Lower lobe of right lung (tissue), 2 donors: ENCODE results near the gene KIFC3. TPM values are rescaled to one million over a fixed set of nuclear protein-coding genes. Genes with fewer than 3 reads are reported as not detected.
"Not testable (repeated sequence)": the region's sequence is repeated elsewhere in the genome, so short reads cannot be mapped to it uniquely, and the experiment has no call there.

Experiments
- ATAC-seq, 2 donors: fragments of 200-7000 bp; cut with Tn5 transposase; one replicate each; pipeline ENCODE4 v1.9.1; 2020 to 2022; ENCODE audit warnings: mild to moderate bottlenecking in 2 of 2, moderate library complexity in 2 of 2
- DNase-seq: peaks from one replicate; pipeline ENCODE4 v3.0.0-alpha.2; 2020
- H3K27ac ChIP-seq: fragments of 200-600 bp; one replicate; pipeline ENCODE4 v1.8.0; 2022
- H3K27me3 ChIP-seq: fragments of 200-600 bp; one replicate; pipeline ENCODE4 v1.8.0; 2022; ENCODE audit warnings: low read depth
- H3K36me3 ChIP-seq: fragments of 200-600 bp; one replicate; pipeline ENCODE4 v1.8.0; 2022; ENCODE audit warnings: mild to moderate bottlenecking
- H3K4me1 ChIP-seq: fragments of 200-600 bp; one replicate; pipeline ENCODE4 v1.8.0; 2022
- H3K4me3 ChIP-seq: fragments of 200-600 bp; one replicate; pipeline ENCODE4 v1.8.0; 2022; ENCODE audit warnings: mild to moderate bottlenecking
- H3K9me3 ChIP-seq: fragments of 200-600 bp; one replicate; pipeline ENCODE4 v1.8.0; 2022
- CTCF ChIP-seq: fragments of 200-600 bp; IDR thresholded peaks from one replicate; pipeline ENCODE4 v1.8.0; 2022; ENCODE audit warnings: antibody characterized with exemption, mild to moderate bottlenecking
- intact Hi-C: fragments of 100-400 bp; cut with DNase I; formaldehyde crosslinking; loops from one replicate; pipeline ENCODE4 v1.11.0; 2022
- total RNA-seq: library from RNA; stranded (reverse); fragmentation: NEBNext Ultra II Directional; extraction: Animal tissue kit (Norgen Biotek cat#: 25700); gene quantifications from one replicate; pipeline ENCODE4 v1.2.1, GENCODE V29; 2021
- donor health status: DM: no; HTN: yes; CAD: no; lungs with severe emphysema.

Gene KIFC3
- total RNA-seq, 1 donor from 2014 or later, result 70.9 TPM

- intact Hi-C loops, result no loop called here
- Histone ChIP-seq H3K27me3 (no peaks in the 10 kb centered on the region), H3K4me1 (peaks cover 22% of the 10 kb centered on the region), H3K4me3 (no peak overlapping the region), H3K36me3 (peaks cover 52% of the 10 kb centered on the region), H3K27ac (no peak overlapping the region), H3K9me3 (no peaks in the 10 kb centered on the region)
- no peak for ATAC-seq
- no peak for TF ChIP-seq CTCF
- no peak for DNase-seq
These were observed 16.9 kb downstream of the KIFC3 start for GRCh38 chr16:57785385-57785784.

- Histone ChIP-seq H3K36me3 (peaks cover 46% of the 10 kb centered on the region), H3K4me3 (no peak overlapping the region), H3K27me3 (no peaks in the 10 kb centered on the region), H3K9me3 (no peaks in the 10 kb centered on the region), H3K4me1 (peaks cover 21% of the 10 kb centered on the region), H3K27ac (no peak overlapping the region)
- ATAC-seq, result no peak
- TF ChIP-seq CTCF, result no peak
- DNase-seq, result no peak
- intact Hi-C loops, result no loop called here
These were observed 18.0 kb downstream of the KIFC3 start for GRCh38 chr16:57784334-57784733.

- no peak for TF ChIP-seq CTCF
- Histone ChIP-seq H3K9me3 (no peaks in the 10 kb centered on the region), H3K27me3 (no peaks in the 10 kb centered on the region), H3K4me3 (no peak overlapping the region), H3K27ac (no peak overlapping the region), H3K36me3 (peaks cover 46% of the 10 kb centered on the region), H3K4me1 (peaks cover 21% of the 10 kb centered on the region)
- no peak for ATAC-seq
- intact Hi-C loops, result no loop called here
- no peak for DNase-seq
These were observed 18.4 kb downstream of the KIFC3 start for GRCh38 chr16:57783883-57784282.

GRCh38 chr16:57783116-57783515 is 19.2 kb downstream of the KIFC3 start:
- Histone ChIP-seq H3K27ac (peak overlapping the region; percentile 8), H3K4me3 (no peak overlapping the region), H3K27me3 (no peaks in the 10 kb centered on the region), H3K36me3 (peaks cover 47% of the 10 kb centered on the region), H3K4me1 (peaks cover 21% of the 10 kb centered on the region), H3K9me3 (no peaks in the 10 kb centered on the region)
- intact Hi-C loops, result no loop called here
- TF ChIP-seq CTCF, result no peak
- DNase-seq (no peak), ATAC-seq (no peak)

GRCh38 chr16:57782607-57783055 is 19.7 kb downstream of the KIFC3 start:
- ATAC-seq, H3K9me3 ChIP-seq, H3K27me3 ChIP-seq, H3K4me3 ChIP-seq, intact Hi-C loops: not testable (repeated sequence)
- Histone ChIP-seq H3K4me1 (peaks cover 16% of the 10 kb centered on the region), H3K36me3 (peaks cover 44% of the 10 kb centered on the region), H3K27ac (peak overlapping the region; percentile 43)
- DNase-seq, result peak; percentile 36

GRCh38 chr16:57781741-57782606 is 20.3 kb downstream of the KIFC3 start:
- peaks cover 42% of the 10 kb centered on the region for H3K36me3 ChIP-seq
- ATAC-seq, result no peak
- intact Hi-C loops, result no loop called here
- H3K4me3 ChIP-seq, result no peak overlapping the region
- H3K4me1 ChIP-seq, result peaks cover 9% of the 10 kb centered on the region
- H3K27me3 ChIP-seq, result no peaks in the 10 kb centered on the region
- no peaks in the 10 kb centered on the region for H3K9me3 ChIP-seq
- no peak for TF ChIP-seq CTCF
- H3K27ac ChIP-seq, result peak overlapping the region; percentile 43
- DNase-seq, result peak; percentile 19
